HG03095 (cell line): ENCODE data around the gene CDC14A.
"Not testable (repeated sequence)": the region's sequence is repeated elsewhere in the genome, so short reads cannot be mapped to it uniquely, and the experiment has no call there.

Experiments
- ATAC-seq: cut with Tn5 transposase; IDR thresholded peaks from one replicate; pipeline ENCODE4 v1.9.1; 2021; ENCODE audit warnings: moderate library complexity; ENCODE audit not compliant: unreplicated experiment

Gene CDC14A

GRCh38 chr1:100352267-100353070, at the start of gene CDC14A:
Gene CDC14A (plus strand): TSS chr1:100352506. CDS start chr1:100352955, 449 bp downstream.
- ATAC-seq, result peak; percentile 58

- no peak for ATAC-seq
These were observed 49.6 kb upstream of the CDC14A start for GRCh38 chr1:100302739-100303138.

- no peak for ATAC-seq
These were observed 48.1 kb upstream of the CDC14A start for GRCh38 chr1:100304227-100304626.

GRCh38 chr1:100304921-100305320, 47.4 kb upstream of the CDC14A start:
- ATAC-seq, result no peak

GRCh38 chr1:100305954-100306353, 46.4 kb upstream of the CDC14A start:
- ATAC-seq, result no peak

- no peak for ATAC-seq
These were observed 45.5 kb upstream of the CDC14A start for GRCh38 chr1:100306735-100307313.

GRCh38 chr1:100308777-100309176, 43.5 kb upstream of the CDC14A start:
- ATAC-seq, result no peak

- no peak for ATAC-seq
These were observed 42.4 kb upstream of the CDC14A start for GRCh38 chr1:100309863-100310262.

GRCh38 chr1:100313382-100313781, 38.9 kb upstream of the CDC14A start:
- no peak for ATAC-seq

- ATAC-seq, result no peak
These were observed 35.7 kb upstream of the CDC14A start for GRCh38 chr1:100316622-100317021.

- no peak for ATAC-seq
These were observed 31.8 kb upstream of the CDC14A start for GRCh38 chr1:100320311-100321099.

GRCh38 chr1:100321100-100321493, 31.2 kb upstream of the CDC14A start:
- no peak for ATAC-seq

GRCh38 chr1:100321506-100321905, 30.8 kb upstream of the CDC14A start:
- ATAC-seq, result no peak

GRCh38 chr1:100322436-100323211, 29.7 kb upstream of the CDC14A start:
- no peak for ATAC-seq

- ATAC-seq, result no peak
These were observed 28.7 kb upstream of the CDC14A start for GRCh38 chr1:100323419-100324106.

- ATAC-seq, result no peak
These were observed 26.6 kb upstream of the CDC14A start for GRCh38 chr1:100325415-100326324.

GRCh38 chr1:100326325-100326670, 26.0 kb upstream of the CDC14A start:
- ATAC-seq, result not testable (repeated sequence)

- no peak for ATAC-seq
These were observed 24.2 kb upstream of the CDC14A start for GRCh38 chr1:100328133-100328532.

GRCh38 chr1:100331146-100331545, 21.2 kb upstream of the CDC14A start:
- not testable (repeated sequence) for ATAC-seq
